Measurements from ENCODE around the gene HTRA3.

DNA sequence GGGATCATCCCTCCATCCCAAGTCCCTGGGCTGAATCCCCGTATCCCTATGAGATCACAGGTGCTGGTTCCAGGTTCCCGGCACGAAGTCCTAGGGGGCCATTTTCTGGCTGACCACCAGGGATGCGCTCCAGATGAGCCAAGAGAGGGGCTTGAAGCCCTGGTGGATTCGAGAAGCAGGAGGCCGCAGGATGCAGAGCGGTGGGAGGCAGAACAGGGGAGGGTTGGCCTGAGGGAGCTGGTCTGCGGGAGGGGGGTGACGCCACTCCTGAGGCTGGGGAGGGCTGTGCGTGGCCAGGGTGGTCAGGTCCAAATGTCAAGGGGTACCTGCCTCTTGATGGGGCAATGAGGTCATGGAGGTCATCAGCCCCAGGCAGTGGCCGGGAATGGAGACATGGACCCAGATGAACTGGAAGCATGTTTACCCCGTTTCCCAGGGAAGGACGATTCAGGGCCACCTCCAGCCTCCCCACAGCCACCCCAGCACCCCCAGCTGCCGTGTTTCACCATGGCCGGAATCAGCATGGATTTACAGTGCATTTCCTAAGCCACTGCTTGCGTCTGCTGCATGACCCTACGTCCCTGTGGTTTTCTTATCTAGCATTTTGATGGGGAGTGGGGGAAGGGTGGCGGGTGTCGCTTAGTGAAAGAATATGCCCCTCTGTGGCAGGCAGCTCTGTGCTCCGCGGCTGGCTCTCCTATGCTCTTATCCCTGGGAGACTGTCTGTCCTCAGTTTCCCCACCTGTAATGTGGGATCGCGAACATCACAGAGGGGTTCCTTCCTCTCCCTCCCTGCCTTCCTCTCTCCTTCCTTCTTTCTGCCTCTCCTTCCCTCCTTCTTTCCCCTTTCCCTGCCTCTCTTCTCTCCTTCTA is 17.0 kb upstream of the HTRA3 start:
- TF ChIP-seq, protein P1, sequence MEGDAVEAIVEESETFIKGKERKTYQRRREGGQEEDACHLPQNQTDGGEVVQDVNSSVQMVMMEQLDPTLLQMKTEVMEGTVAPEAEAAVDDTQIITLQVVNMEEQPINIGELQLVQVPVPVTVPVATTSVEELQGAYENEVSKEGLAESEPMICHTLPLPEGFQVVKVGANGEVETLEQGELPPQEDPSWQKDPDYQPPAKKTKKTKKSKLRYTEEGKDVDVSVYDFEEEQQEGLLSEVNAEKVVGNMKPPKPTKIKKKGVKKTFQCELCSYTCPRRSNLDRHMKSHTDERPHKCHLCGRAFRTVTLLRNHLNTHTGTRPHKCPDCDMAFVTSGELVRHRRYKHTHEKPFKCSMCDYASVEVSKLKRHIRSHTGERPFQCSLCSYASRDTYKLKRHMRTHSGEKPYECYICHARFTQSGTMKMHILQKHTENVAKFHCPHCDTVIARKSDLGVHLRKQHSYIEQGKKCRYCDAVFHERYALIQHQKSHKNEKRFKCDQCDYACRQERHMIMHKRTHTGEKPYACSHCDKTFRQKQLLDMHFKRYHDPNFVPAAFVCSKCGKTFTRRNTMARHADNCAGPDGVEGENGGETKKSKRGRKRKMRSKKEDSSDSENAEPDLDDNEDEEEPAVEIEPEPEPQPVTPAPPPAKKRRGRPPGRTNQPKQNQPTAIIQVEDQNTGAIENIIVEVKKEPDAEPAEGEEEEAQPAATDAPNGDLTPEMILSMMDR (conservative IDR thresholded peaks at IDR 0.05; ENCODE audit: low read depth in 2 of 2): no peak
- no peak for TF ChIP-seq EZH2 (IDR thresholded peaks at IDR 0.05; ENCODE audit: low read depth, unreplicated experiment)
- TF ChIP-seq, protein P2, sequence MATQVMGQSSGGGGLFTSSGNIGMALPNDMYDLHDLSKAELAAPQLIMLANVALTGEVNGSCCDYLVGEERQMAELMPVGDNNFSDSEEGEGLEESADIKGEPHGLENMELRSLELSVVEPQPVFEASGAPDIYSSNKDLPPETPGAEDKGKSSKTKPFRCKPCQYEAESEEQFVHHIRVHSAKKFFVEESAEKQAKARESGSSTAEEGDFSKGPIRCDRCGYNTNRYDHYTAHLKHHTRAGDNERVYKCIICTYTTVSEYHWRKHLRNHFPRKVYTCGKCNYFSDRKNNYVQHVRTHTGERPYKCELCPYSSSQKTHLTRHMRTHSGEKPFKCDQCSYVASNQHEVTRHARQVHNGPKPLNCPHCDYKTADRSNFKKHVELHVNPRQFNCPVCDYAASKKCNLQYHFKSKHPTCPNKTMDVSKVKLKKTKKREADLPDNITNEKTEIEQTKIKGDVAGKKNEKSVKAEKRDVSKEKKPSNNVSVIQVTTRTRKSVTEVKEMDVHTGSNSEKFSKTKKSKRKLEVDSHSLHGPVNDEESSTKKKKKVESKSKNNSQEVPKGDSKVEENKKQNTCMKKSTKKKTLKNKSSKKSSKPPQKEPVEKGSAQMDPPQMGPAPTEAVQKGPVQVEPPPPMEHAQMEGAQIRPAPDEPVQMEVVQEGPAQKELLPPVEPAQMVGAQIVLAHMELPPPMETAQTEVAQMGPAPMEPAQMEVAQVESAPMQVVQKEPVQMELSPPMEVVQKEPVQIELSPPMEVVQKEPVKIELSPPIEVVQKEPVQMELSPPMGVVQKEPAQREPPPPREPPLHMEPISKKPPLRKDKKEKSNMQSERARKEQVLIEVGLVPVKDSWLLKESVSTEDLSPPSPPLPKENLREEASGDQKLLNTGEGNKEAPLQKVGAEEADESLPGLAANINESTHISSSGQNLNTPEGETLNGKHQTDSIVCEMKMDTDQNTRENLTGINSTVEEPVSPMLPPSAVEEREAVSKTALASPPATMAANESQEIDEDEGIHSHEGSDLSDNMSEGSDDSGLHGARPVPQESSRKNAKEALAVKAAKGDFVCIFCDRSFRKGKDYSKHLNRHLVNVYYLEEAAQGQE (IDR thresholded peaks at IDR 0.05; ENCODE audit: unreplicated experiment): no peak
- no peak for TF ChIP-seq POLR2AphosphoS5 (IDR thresholded peaks at IDR 0.05; ENCODE audit: low read depth)
- no peak for TF ChIP-seq EZH2phosphoT487 (IDR thresholded peaks at IDR 0.05; ENCODE audit: unreplicated experiment)
- TF ChIP-seq JUNB (IDR thresholded peaks at IDR 0.05; ENCODE audit: unreplicated experiment): no peak
- no peak for TF ChIP-seq NANOG (IDR thresholded peaks at IDR 0.05; ENCODE audit: borderline replicate concordance)
